IPS-18a (cell line): ENCODE data around the gene INSYN1.
"Not testable (repeated sequence)": the region's sequence is repeated elsewhere in the genome, so short reads cannot be mapped to it uniquely, and the experiment has no call there.

ENCODE experiments used
- H3K27ac ChIP-seq: one replicate; pipeline ENCODE4 v1.5.1; 2013; ENCODE audit warnings: low read length
- H3K27me3 ChIP-seq: one replicate; pipeline ENCODE4 v1.6.1; 2013; ENCODE audit warnings: mild to moderate bottlenecking, low read length; ENCODE audit not compliant: control insufficient read depth, insufficient read depth
- H3K36me3 ChIP-seq: one replicate; pipeline ENCODE4 v1.6.1; 2013; ENCODE audit warnings: low read depth, low read length; ENCODE audit not compliant: control insufficient read depth
- H3K4me1 ChIP-seq: one replicate; pipeline ENCODE4 v1.6.1; 2013; ENCODE audit warnings: low read depth, low read length; ENCODE audit not compliant: control insufficient read depth
- H3K4me3 ChIP-seq: one replicate; pipeline ENCODE4 v1.5.1; 2013; ENCODE audit warnings: low read length
- H3K9ac ChIP-seq: one replicate; pipeline ENCODE4 v1.6.1; 2013; ENCODE audit warnings: mild to moderate bottlenecking, low read length, moderate library complexity
- H3K9me3 ChIP-seq: one replicate; pipeline ENCODE4 v1.6.1; 2013; ENCODE audit warnings: low read depth, low read length; ENCODE audit not compliant: control insufficient read depth

INSYN1 gene

DNA sequence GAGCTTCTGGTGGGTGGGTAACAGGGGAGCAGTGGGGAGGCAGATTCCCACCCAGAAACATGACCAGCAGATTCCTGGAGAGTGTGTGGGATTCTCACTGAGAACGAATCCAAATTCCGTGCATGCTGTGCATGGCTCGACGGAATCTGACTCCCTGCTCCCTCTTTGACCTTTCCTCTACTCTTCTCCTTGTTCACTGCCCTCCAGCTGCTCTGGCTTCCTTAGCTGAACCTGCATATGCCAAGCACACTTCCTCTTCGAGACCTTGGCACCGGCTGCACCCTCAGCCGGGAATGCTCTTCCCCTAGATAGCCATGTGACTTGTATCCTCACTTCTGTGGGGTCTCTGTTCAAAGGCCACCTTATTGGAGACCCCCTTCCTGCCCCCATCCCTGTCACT is 6.3 kb downstream of the INSYN1 start:
- H3K27me3 ChIP-seq = peaks cover 5% of the 10 kb centered on the region
- H3K27ac ChIP-seq = no peak overlapping the region

DNA sequence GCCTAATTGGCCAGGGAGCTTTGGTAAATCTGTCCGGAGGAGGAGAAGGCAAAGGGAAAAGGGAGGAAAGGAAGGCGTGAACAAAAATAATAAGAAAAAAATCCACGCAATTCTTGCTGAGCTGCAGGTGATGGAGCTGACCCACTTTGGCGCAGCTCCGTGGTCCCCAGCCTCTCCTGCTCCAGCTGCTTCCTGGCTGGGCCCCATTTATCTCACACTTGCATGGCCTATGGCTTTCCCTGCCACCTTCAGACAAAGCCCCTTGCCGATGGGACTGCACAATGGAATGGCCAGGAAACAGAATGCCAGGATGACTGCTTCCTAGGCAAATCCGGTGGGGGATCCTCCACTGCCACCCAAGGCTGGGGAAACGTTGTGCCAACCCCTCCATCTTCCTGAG is 6.9 kb downstream of the INSYN1 start:
- Histone ChIP-seq H3K4me3 (no peak overlapping the region), H3K27ac (no peak overlapping the region), H3K27me3 (peaks cover 5% of the 10 kb centered on the region), H3K36me3 (no peaks in the 10 kb centered on the region), H3K9me3 (no peaks in the 10 kb centered on the region), H3K4me1 (peaks cover 35% of the 10 kb centered on the region), H3K9ac (no peak overlapping the region)

More for the DNA sequence above, 6.3 kb downstream of the INSYN1 start:
- H3K4me1 ChIP-seq = peaks cover 35% of the 10 kb centered on the region
- no peak overlapping the region for H3K4me3 ChIP-seq
- no peak overlapping the region for H3K9ac ChIP-seq
- no peaks in the 10 kb centered on the region for H3K9me3 ChIP-seq
- H3K36me3 ChIP-seq = no peaks in the 10 kb centered on the region

DNA sequence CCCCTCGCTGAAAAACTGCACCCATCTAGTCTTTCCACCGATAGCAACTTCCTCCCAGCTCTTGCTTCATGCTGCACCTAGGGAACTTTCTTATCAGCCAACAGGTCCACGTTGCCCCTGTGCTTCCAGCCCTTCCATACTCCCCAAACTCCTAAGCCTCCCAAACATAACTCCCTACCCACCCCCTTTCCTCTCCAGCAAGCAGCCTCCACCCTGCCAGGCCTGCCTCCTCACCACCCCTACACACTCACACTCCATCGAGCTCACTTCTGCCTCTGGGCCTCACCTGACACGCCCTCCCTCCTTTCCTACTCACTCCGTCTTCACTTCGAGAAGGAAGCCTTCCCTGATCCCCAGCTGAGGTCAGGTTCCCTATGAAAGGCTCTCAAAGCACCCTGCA is 8.1 kb downstream of the INSYN1 start:
- H3K27me3 ChIP-seq = no peaks in the 10 kb centered on the region
- no peaks in the 10 kb centered on the region for H3K9me3 ChIP-seq
- H3K27ac ChIP-seq = no peak overlapping the region
- H3K9ac ChIP-seq = no peak overlapping the region
- H3K36me3 ChIP-seq = no peaks in the 10 kb centered on the region
- no peak overlapping the region for H3K4me3 ChIP-seq
- H3K4me1 ChIP-seq = peaks cover 35% of the 10 kb centered on the region

DNA sequence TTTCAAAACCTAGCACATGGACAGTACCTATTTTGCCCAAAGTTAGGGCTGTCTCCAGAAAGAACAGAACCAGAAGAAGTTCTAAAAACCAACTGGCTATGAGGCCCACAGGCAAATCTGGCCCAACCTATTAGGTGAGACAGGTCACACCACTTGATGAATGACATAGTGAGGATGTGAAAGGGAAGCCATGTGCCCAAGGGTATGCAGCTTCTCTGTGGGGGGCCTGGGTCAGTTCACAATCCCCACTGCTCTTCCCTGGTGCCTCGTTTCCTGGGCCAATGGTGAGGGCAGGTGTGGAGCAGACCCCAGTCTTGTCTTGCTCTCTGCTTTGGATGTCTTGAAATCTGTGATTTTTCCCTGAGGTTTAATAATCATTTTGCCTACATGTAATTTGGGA is 8.9 kb downstream of the INSYN1 start:
- Histone ChIP-seq H3K36me3 (no peaks in the 10 kb centered on the region), H3K4me3 (no peak overlapping the region), H3K4me1 (peaks cover 35% of the 10 kb centered on the region), H3K9ac (no peak overlapping the region), H3K27me3 (no peaks in the 10 kb centered on the region), H3K9me3 (no peaks in the 10 kb centered on the region), H3K27ac (no peak overlapping the region)

DNA sequence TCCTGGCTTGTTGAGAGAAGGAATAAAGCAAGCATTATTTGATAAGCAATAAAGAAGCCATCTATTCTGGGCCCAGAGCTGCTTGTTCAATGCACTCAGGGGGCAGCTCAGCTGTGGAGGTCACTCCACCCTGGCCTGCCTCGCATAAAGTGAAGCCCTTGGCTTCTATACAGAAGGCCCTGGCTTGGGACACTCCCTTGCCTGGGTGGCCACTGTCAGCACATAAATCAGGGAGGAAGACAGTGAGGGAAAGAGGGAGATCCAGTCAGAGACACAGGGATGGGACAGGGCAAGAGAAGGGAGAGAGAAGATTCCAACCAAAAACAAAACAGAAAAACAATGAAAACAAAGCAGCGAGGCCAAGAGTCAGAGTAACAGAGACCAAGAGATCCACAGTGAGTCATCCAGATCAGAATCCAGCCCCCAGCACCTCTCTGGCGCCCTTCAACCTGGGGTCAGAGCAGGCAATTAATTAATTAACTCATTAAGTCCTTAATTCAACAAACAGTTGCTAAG is 11.8 kb downstream of the INSYN1 start:
- peaks cover 14% of the 10 kb centered on the region for H3K4me1 ChIP-seq
- H3K27ac ChIP-seq = no peak overlapping the region
- H3K4me3 ChIP-seq = no peak overlapping the region
- H3K36me3 ChIP-seq = no peaks in the 10 kb centered on the region
- no peaks in the 10 kb centered on the region for H3K9me3 ChIP-seq
- H3K27me3 ChIP-seq = no peaks in the 10 kb centered on the region
- no peak overlapping the region for H3K9ac ChIP-seq

DNA sequence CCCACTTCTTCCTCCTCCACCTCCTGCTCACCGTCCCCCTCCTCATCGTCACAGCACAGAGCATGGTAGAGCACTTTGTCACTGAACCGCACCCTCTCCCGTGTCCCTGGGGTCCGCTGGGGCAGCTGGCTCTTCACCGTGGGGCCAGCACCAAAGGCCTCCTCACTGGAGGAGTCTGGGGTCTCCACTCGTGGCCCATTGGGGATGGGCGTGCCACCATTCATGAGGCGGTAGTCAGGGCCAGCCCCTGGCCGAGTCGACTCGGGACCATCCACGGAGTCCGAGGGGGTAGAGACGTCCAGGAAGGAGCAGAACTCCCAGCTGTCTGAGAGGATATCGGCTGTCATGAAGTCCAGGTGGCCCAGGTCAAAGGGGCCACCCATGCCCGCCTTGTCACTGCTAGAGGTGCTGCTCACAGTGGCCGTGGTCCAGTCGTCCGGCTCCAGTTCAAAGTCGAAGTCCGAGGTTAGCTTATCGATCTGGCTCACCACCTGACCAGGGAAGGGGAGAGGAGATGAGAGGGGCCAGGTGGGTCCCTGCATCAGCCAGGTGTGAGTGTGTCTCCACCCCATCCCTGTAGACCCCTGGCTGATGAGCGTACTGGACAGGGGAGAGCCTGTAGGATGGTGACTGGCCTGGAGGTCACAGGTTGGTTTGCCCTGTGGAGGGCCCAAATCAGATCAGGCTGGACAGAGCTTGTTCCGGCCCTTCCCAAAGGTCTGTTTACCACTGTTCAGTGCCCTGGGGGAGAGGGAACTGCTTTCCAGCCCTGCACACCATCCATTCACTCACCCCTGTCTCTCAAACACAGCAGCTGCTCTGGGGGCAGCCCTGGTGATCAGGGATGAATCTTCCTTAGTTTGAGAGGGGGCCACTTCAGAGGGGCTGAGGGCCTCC is 12.8 kb downstream of the INSYN1 start:
- no peaks in the 10 kb centered on the region for H3K9me3 ChIP-seq
- H3K27me3 ChIP-seq = no peaks in the 10 kb centered on the region
- no peak overlapping the region for H3K27ac ChIP-seq
- no peak overlapping the region for H3K4me3 ChIP-seq
- no peak overlapping the region for H3K9ac ChIP-seq
- H3K4me1 ChIP-seq = peaks cover 12% of the 10 kb centered on the region
- no peaks in the 10 kb centered on the region for H3K36me3 ChIP-seq

DNA sequence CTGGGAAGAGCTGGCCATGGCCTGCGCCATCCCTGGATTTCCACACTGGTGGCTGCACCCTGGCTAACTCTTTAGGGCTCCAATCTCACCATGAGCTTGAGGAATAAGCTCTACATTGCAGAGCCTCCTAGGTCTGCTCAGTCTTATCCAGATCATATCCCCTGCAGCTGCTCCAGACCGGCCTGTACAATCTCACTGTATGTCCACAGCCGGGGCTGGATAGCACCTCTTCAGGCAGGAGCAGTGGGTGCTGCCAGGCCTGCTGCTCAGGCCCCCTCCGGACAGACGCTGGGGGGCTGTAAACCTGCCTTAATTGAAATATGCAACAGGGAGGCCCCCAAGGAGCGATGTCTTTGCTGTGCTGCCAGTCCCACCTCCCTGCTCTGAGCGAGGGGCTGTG is 15.6 kb downstream of the INSYN1 start:
- H3K9me3 ChIP-seq = no peaks in the 10 kb centered on the region
- H3K27ac ChIP-seq = no peak overlapping the region
- no peaks in the 10 kb centered on the region for H3K27me3 ChIP-seq
- H3K36me3 ChIP-seq = no peaks in the 10 kb centered on the region
- H3K9ac ChIP-seq = no peak overlapping the region
- no peaks in the 10 kb centered on the region for H3K4me1 ChIP-seq
- H3K4me3 ChIP-seq = no peak overlapping the region

DNA sequence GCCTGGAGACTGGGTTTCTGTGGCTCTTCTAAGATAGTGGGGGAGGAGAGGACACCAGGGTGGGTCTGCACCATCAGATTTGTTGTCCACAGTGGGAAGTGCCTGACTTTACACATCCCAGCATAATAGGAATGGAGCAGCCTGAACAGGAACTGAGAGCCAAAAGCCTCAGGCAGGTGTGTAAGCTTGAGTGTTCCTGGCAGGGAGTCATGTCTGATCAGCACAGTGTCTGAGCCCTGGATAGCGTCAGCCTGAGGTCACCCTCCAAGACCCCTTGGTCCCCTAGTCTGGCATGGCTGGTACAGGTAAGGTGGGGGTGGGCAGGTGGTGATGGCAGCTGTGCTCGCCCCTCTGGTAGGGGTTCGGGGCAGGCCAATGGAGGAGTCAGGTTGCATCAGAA is 20.2 kb downstream of the INSYN1 start:
- H3K4me3 ChIP-seq = no peak overlapping the region
- H3K9me3 ChIP-seq = no peaks in the 10 kb centered on the region
- no peak overlapping the region for H3K9ac ChIP-seq
- H3K27me3 ChIP-seq = no peaks in the 10 kb centered on the region
- no peak overlapping the region for H3K27ac ChIP-seq
- H3K4me1 ChIP-seq = no peaks in the 10 kb centered on the region
- no peaks in the 10 kb centered on the region for H3K36me3 ChIP-seq

DNA sequence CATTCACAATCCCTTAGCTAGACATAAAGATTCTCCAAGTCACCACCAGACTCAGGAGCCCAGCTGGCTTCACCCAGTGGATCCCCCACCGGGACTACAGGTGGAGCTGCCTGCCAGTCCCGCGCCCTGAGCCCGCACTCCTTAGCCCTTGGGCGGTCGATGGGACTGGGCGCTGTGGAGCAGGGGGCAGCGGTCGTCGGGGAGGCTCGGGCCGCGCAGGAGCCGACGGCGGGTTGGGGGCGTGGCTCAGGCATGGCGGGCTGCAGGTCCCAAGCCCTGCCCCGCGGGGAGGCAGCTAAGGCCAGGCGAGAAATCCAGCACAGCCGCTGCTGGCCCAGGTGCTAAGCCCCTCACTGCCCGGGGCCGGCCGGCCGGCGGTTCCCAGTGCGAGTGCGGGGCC is 21.1 kb downstream of the INSYN1 start:
- not testable (repeated sequence) for H3K4me3 ChIP-seq, H3K36me3 ChIP-seq, H3K9me3 ChIP-seq, H3K9ac ChIP-seq, H3K4me1 ChIP-seq, H3K27ac ChIP-seq, H3K27me3 ChIP-seq

DNA sequence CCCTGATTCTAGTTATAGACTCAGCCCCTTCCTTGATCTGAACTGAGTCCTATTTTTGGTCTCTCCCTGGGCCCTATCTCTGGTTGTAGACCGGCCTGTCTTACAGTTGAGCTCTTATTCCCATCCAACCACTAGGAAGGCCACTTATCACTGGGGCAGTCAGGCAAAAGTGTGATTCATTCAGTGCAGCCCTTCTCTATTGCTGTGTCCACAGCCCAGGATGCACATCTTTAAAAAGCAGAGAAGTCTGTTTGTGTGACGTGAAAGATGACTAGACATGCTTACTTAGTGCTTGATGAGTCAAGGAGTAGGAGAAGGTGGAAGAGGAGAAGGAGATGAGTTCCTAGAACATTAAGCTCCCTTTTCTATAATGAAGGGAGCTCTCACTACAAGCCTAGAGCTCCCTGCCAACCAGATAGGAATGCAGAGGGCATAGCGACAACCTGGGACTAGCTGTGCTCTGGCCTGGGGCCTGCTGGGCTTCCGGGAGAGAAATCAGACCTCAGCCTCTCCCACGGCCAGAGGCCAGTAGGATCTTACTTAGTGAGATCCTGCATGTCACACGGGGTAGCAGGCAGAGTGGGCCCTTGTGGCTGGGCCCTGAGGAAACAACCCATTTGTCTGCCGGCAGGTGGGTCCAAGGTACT is 25.7 kb downstream of the INSYN1 start:
- Histone ChIP-seq H3K9me3 (no peaks in the 10 kb centered on the region), H3K4me3 (no peak overlapping the region), H3K9ac (no peak overlapping the region), H3K4me1 (no peaks in the 10 kb centered on the region), H3K27me3 (no peaks in the 10 kb centered on the region), H3K36me3 (no peaks in the 10 kb centered on the region), H3K27ac (no peak overlapping the region)

DNA sequence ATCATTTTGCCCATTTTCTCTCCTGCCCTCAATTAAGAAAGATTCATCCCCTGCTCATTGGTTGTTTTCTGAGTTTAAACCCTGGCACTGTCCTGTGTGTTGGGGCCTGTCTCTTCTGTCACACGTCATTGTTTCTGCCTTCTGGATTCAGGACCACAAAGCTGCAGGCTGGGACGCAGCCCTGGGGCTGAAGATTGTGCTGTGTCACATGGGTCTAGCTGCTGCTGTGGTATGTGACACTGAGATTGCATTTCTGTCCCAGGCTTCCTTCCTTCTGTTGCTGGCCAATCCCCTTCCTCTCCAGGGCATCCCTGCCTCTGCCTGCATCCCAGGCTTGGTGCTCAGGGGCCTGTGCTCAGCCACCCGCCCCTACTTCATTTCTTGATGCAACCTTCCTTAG is 28.9 kb downstream of the INSYN1 start:
- H3K36me3 ChIP-seq = no peaks in the 10 kb centered on the region
- H3K4me1 ChIP-seq = no peaks in the 10 kb centered on the region
- H3K27ac ChIP-seq = no peak overlapping the region
- no peak overlapping the region for H3K4me3 ChIP-seq
- H3K9ac ChIP-seq = no peak overlapping the region
- no peaks in the 10 kb centered on the region for H3K9me3 ChIP-seq
- H3K27me3 ChIP-seq = no peaks in the 10 kb centered on the region

DNA sequence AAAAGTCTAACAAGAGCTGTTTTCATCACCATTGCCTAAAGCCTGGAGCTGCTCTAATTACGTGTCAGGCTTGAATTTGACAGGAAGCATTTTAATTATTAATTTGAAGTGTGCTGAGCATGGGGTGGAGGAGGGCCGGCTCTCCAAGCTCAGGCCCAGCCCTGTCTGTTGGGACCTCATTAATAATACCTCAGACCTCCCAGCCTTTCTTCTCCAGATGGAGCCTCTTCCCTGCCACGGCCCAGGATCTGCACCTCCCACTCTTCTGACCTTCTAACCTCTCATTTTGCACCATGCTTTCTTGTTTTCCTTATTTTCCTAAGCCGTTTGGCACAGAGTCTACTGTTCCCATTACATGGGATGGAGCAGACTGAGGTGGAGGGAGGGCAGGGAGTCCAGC is 30.0 kb downstream of the INSYN1 start:
- Histone ChIP-seq H3K4me1 (no peaks in the 10 kb centered on the region), H3K9ac (no peak overlapping the region), H3K36me3 (no peaks in the 10 kb centered on the region), H3K27ac (no peak overlapping the region), H3K9me3 (no peaks in the 10 kb centered on the region), H3K4me3 (no peak overlapping the region), H3K27me3 (no peaks in the 10 kb centered on the region)
